Brain microvascular endothelial cell (primary cell): ENCODE measurements around the gene MROH7.

Experiments
- DNase-seq: peaks from one replicate; pipeline ENCODE4 v3.0.0-alpha.2; 2020
- H3K27ac ChIP-seq: fragments of 250-450 bp; sonication (Bioruptor Pico); 2 replicates; pipeline ENCODE4 v1.5.1; 2020; ENCODE audit warnings: mild to moderate bottlenecking, moderate library complexity
- H3K27me3 ChIP-seq: fragments of 250-450 bp; sonication (Bioruptor Pico); replicated peaks from 2 replicates; pipeline ENCODE4 v1.5.1; 2020; ENCODE audit warnings: mild to moderate bottlenecking
- H3K36me3 ChIP-seq: fragments of 250-450 bp; sonication (Bioruptor Pico); replicated peaks from 2 replicates; pipeline ENCODE4 v1.5.1; 2020; ENCODE audit warnings: mild to moderate bottlenecking
- H3K4me3 ChIP-seq: 2 replicates; pipeline ENCODE4 v1.5.1; 2011; ENCODE audit warnings: low read depth, mild to moderate bottlenecking, control low read depth, low read length, moderate library complexity
- in situ Hi-C: cut with HindIII; loops from 2 replicates; pipeline ENCODE4 v1.10.0; 2017; ENCODE audit warnings: low sequenced_read_pairs, low pct_ligation_motif_present
- TF ChIP-seq, protein P1 (sequence below): IDR thresholded peaks from 2 replicates; pipeline ENCODE4 v1.5.1; 2011; ENCODE audit warnings: low read depth, mild to moderate bottlenecking, moderate library complexity, low read length, control low read depth, inconsistent platforms; ENCODE audit errors: missing control alignments

MROH7 gene

DNA sequence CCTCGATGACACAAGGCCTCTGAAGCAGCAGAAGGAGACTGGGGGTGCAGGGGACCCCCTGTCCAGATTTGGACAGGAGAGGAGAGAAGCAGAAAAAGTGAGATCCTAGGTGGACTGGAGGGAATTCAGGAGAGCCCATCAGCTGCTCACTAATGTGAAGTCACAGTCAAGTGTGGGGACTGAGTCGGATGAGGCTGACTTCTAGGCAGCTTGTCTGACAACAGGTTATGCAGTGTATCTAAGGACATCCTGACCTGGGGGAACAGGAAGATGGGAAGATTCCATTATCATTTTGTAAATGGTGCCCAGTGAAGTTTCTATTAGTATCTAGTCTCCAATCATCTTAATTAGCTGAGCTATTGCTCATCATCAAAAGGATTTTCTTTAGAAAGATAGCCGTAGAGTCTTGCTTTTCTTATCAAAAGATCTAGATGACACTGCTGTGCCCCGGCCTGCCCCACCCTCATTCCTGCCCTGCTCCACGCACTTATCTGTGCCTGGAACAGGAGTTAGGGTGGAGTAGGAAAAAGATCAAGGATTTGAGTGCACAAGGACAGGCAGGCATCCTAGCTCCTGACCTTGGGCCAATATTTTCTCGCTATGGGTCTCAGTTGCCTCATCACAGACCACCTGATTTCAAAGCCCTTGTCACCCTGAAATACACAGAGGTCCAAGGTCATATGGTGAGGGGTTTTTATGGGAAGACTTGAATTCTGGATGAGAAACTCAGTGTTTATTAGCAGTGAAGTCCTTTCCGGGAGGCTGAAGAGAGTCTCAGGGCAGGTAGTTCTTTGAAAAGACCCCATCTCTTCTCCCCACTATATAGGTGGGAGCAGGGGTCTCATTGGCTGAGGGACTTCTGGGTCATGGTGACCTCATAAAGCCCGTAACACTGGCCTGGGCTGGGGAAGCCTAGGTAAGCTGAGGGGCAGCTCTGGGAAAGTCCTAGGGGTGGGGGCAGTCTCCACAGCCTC, at the start of gene MROH7:
Gene MROH7, plus strand, starts transcription at position 924 of the 974 bp plus-strand sequence. CDS start 11,141 bp downstream, outside the sequence.
- in situ Hi-C loops = no loop called here
- Histone ChIP-seq H3K4me3 (no peak within 1 kb of the TSS), H3K36me3 (no peaks in the 10 kb centered on the region), H3K27me3 (no peaks in the 10 kb centered on the region), H3K27ac (no peak within 1 kb of the TSS)
- DNase-seq = no peak
- TF ChIP-seq, protein P1, sequence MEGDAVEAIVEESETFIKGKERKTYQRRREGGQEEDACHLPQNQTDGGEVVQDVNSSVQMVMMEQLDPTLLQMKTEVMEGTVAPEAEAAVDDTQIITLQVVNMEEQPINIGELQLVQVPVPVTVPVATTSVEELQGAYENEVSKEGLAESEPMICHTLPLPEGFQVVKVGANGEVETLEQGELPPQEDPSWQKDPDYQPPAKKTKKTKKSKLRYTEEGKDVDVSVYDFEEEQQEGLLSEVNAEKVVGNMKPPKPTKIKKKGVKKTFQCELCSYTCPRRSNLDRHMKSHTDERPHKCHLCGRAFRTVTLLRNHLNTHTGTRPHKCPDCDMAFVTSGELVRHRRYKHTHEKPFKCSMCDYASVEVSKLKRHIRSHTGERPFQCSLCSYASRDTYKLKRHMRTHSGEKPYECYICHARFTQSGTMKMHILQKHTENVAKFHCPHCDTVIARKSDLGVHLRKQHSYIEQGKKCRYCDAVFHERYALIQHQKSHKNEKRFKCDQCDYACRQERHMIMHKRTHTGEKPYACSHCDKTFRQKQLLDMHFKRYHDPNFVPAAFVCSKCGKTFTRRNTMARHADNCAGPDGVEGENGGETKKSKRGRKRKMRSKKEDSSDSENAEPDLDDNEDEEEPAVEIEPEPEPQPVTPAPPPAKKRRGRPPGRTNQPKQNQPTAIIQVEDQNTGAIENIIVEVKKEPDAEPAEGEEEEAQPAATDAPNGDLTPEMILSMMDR = no peak

DNA sequence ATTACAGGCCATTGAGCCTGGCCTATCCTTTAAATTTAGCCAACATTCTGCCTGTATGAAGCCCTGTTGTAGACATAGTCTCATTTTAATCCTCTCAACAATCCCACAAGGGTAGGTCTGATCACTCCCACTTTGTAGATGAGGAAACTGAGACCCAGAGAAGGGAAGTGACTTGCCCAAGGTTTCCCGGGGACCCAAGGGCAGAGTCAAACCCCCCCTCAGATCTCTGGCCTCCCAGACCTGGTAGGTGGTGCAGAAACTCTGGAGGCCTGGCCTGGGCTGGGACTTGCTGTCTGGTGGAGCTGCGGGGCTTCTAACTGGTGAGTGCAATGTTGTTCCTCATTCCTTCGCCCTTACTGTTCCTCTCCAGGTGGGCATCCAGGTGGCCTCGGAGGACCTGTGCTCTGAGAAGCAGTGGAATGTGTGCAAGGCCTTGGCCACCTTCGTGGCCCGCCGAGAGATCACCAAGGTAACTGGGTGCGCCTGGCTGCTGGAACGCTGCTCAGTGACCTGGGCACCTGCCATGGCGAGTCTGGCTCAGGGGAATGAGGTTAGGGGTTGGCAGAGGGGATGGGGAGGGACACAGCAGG, 47.9 kb upstream of the MROH7 start:
- Histone ChIP-seq H3K27me3 (no peaks in the 10 kb centered on the region), H3K4me3 (no peak overlapping the region), H3K36me3 (no peaks in the 10 kb centered on the region), H3K27ac (no peak overlapping the region)
- no peak for DNase-seq
- TF ChIP-seq, protein P1 = no peak
- in situ Hi-C loops = no loop called here

DNA sequence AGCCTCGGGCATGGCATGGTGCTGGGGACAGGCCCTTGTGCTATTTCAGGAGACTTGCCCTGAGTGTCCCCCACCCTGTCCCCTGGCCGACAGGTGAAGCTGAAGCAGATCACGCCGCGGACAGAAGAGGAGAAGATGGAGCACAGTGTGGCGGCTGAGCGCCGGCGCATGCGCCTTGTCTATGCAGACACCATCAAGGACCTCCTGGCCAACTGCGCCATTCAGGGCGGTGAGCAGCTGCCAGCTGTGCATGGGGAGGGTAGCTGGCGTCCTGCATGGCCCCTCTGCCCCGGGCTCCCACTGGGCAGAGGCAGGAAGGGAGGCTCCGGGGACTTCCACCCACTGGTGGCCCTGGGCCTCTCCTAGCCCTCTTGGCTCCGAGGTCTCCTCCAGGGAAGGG, 47.1 kb upstream of the MROH7 start:
- TF ChIP-seq, protein P1 = no peak
- Histone ChIP-seq H3K27ac (no peak overlapping the region), H3K36me3 (no peaks in the 10 kb centered on the region), H3K4me3 (no peak overlapping the region), H3K27me3 (no peaks in the 10 kb centered on the region)
- no peak for DNase-seq
- in situ Hi-C loops = no loop called here

DNA sequence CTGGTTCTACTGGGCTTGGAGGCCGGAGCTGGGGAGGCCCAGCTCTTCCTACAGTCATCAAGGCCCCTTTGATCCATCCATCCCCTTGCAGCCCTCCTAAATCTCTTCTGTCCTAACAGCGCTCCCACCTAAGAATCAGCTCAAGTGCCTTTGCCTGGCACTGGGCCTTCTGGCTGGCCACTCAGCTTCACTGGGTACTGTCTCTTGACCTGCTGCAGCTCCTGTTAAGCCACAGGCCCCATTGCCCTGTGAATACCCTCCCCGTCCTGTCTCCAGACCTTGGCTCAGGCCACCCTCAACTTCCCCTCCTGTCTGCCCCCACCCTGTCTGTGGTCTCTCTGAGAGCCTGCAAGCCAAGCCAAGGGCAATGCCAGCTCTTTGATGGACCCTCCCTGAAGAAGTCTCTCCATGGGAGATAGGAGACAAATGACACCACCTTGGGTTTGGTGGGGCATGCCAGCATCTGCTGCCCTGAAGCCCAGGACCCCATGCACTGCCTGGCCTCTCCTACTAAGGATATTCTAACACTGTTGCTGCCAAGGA, 45.6 kb upstream of the MROH7 start:
- TF ChIP-seq, protein P1 = no peak
- DNase-seq = no peak
- no peak overlapping the region for H3K4me3 ChIP-seq
- in situ Hi-C loops = no loop called here
- no peaks in the 10 kb centered on the region for H3K36me3 ChIP-seq
- no peaks in the 10 kb centered on the region for H3K27me3 ChIP-seq
- H3K27ac ChIP-seq = no peak overlapping the region

DNA sequence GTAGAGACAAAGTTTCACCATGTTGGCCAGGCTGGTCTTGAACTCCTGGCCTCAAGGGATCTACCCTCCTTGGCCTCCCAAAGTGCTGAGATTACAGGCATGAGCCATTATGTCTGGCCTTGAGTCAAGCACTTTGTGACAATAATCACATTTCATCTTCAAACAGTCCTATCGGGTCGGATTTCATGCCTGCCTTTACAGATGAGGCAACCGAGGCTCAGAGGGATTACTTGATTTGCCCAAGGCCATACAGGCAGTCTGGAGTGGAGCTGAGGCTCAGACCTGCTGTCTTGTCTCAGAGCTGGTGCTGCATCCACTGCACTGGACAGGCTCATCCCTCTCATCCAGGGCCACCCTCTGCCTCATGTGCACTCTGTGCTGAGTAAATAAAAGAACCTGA, 44.8 kb upstream of the MROH7 start:
- TF ChIP-seq, protein P1 = no peak

More for the DNA sequence above, 44.8 kb upstream of the MROH7 start:
- in situ Hi-C loops = no loop called here
- no peak for DNase-seq
- H3K36me3 ChIP-seq = no peaks in the 10 kb centered on the region
- H3K4me3 ChIP-seq = no peak overlapping the region
- no peak overlapping the region for H3K27ac ChIP-seq
- H3K27me3 ChIP-seq = no peaks in the 10 kb centered on the region
